H9 (cell line): ENCODE measurements around the gene CPT1B. TPM values are rescaled to one million over a fixed set of nuclear protein-coding genes. Genes with fewer than 3 reads are reported as not detected.

Experiments
- DNase-seq: peaks from one replicate; pipeline ENCODE4 v3.0.0-alpha.2; 2017
- H2AFZ ChIP-seq: one replicate; pipeline ENCODE4 v1.6.1; 2013; ENCODE audit warnings: mild to moderate bottlenecking, low read length, control low read depth, moderate library complexity
- H2AK5ac ChIP-seq: 2 replicates; pipeline ENCODE4 v1.6.1; 2013; ENCODE audit warnings: low read length, control low read depth, mixed read lengths; ENCODE audit not compliant: insufficient read length
- H2BK120ac ChIP-seq: one replicate; pipeline ENCODE4 v1.6.1; 2013; ENCODE audit warnings: low read depth, mild to moderate bottlenecking, low read length, control low read depth, inconsistent platforms; ENCODE audit not compliant: poor library complexity, severe bottlenecking
- H2BK12ac ChIP-seq: 2 replicates; pipeline ENCODE4 v1.6.1; 2013; ENCODE audit warnings: low read length, control low read depth, mixed read lengths, low read depth; ENCODE audit not compliant: insufficient read length
- H2BK15ac ChIP-seq: 2 replicates; pipeline ENCODE4 v1.6.1; 2013; ENCODE audit warnings: low read depth, low read length, control low read depth
- H2BK20ac ChIP-seq: one replicate; pipeline ENCODE4 v1.6.1; 2013; ENCODE audit warnings: low read depth, mild to moderate bottlenecking, low read length, control low read depth, inconsistent platforms; ENCODE audit not compliant: poor library complexity, severe bottlenecking
- H2BK5ac ChIP-seq: 2 replicates; pipeline ENCODE4 v1.6.1; 2013; ENCODE audit warnings: low read length, control low read depth, mixed read lengths; ENCODE audit not compliant: insufficient read length
- H3K14ac ChIP-seq: 2 replicates; pipeline ENCODE4 v1.6.1; 2013; ENCODE audit warnings: low read length, control low read depth; ENCODE audit not compliant: insufficient read depth
- H3K18ac ChIP-seq: 2 replicates; pipeline ENCODE4 v1.6.1; 2013; ENCODE audit warnings: low read depth, mild to moderate bottlenecking, mixed read lengths, low read length, control low read depth; ENCODE audit not compliant: insufficient read length
- H3K23ac ChIP-seq: 2 replicates; pipeline ENCODE4 v1.6.1; 2013; ENCODE audit warnings: low read length, control low read depth, mixed read lengths, low read depth; ENCODE audit not compliant: insufficient read length
- H3K23me2 ChIP-seq: 2 replicates; pipeline ENCODE4 v1.6.1; 2013; ENCODE audit warnings: low read depth, mild to moderate bottlenecking, mixed read lengths, low read length, control low read depth; ENCODE audit not compliant: insufficient read length, poor library complexity, severe bottlenecking
- H3K27ac ChIP-seq: 2 replicates; pipeline ENCODE4 v1.5.1; 2013; ENCODE audit warnings: low read length, control low read depth, mixed read lengths, low read depth; ENCODE audit not compliant: insufficient read length
- H3K27me3 ChIP-seq: 2 replicates; pipeline ENCODE4 v1.6.1; 2013; ENCODE audit warnings: low read length, control low read depth, inconsistent platforms; ENCODE audit not compliant: insufficient read depth
- H3K4ac ChIP-seq: 2 replicates; pipeline ENCODE4 v1.6.1; 2013; ENCODE audit warnings: low read depth, mild to moderate bottlenecking, control low read depth, inconsistent platforms, low read length, moderate library complexity
- H3K4me1 ChIP-seq: 2 replicates; pipeline ENCODE4 v1.6.1; 2013; ENCODE audit warnings: low read length, control low read depth, inconsistent platforms; ENCODE audit not compliant: insufficient read depth
- H3K4me2 ChIP-seq: 2 replicates; pipeline ENCODE4 v1.6.1; 2013; ENCODE audit warnings: low read length, control low read depth, mixed read lengths; ENCODE audit not compliant: insufficient read length, insufficient read depth
- H3K56ac ChIP-seq: 2 replicates; pipeline ENCODE4 v1.6.1; 2013; ENCODE audit warnings: low read depth, mild to moderate bottlenecking, mixed read lengths, low read length, control low read depth; ENCODE audit not compliant: insufficient read length
- H3K79me1 ChIP-seq: 2 replicates; pipeline ENCODE4 v1.6.1; 2013; ENCODE audit warnings: low read depth, mild to moderate bottlenecking, moderate library complexity, low read length, control low read depth, inconsistent platforms; ENCODE audit not compliant: insufficient read depth, poor library complexity, severe bottlenecking
- H3K79me2 ChIP-seq: 2 replicates; pipeline ENCODE4 v1.6.1; 2013; ENCODE audit warnings: low read length, control low read depth, inconsistent platforms; ENCODE audit not compliant: insufficient read depth
- H3K9ac ChIP-seq: 2 replicates; pipeline ENCODE4 v1.6.1; 2013; ENCODE audit warnings: low read length, control low read depth, mixed read lengths; ENCODE audit not compliant: insufficient read length; ENCODE audit errors: extremely low read depth
- H3K9me3 ChIP-seq: one replicate; pipeline ENCODE4 v1.6.1; 2013; ENCODE audit warnings: low read depth, low read length, inconsistent platforms; ENCODE audit not compliant: control insufficient read depth
- H3T11ph ChIP-seq: one replicate; pipeline ENCODE4 v1.6.1; 2013; ENCODE audit warnings: mild to moderate bottlenecking, low read length, control low read depth, inconsistent platforms
- H4K20me1 ChIP-seq: one replicate; pipeline ENCODE4 v1.6.1; 2013; ENCODE audit not compliant: control insufficient read depth, insufficient read length, insufficient read depth
- H4K5ac ChIP-seq: 2 replicates; pipeline ENCODE4 v1.6.1; 2013; ENCODE audit warnings: low read depth, mild to moderate bottlenecking, mixed read lengths, low read length, control low read depth; ENCODE audit not compliant: insufficient read length
- H4K8ac ChIP-seq: replicated peaks from 2 replicates; pipeline ENCODE4 v1.6.1; 2013; ENCODE audit warnings: low read length, control low read depth, mixed read lengths, low read depth; ENCODE audit not compliant: insufficient read length
- H4K91ac ChIP-seq: 2 replicates; pipeline ENCODE4 v1.6.1; 2013; ENCODE audit warnings: low read depth, mild to moderate bottlenecking, moderate library complexity, mixed read lengths, low read length, control low read depth; ENCODE audit not compliant: insufficient read length
- H3K27ac Mint-ChIP-seq, 3 experiments: 2 replicates in 2 of 3; 3 replicates in 1 of 3; pipeline ENCODE4 v1.8.0; 2020 to 2021; ENCODE audit warnings: mixed read lengths in 3 of 3, mild to moderate bottlenecking in 1 of 3, moderate library complexity in 1 of 3
- H3K27me3 Mint-ChIP-seq: 2 replicates; pipeline ENCODE4 v1.8.0; 2021; ENCODE audit warnings: low read depth, mild to moderate bottlenecking, moderate library complexity, mixed read lengths
- H3K36me3 Mint-ChIP-seq, 3 experiments: 2 replicates in 2 of 3; 3 replicates in 1 of 3; pipeline ENCODE4 v1.8.0; 2020 to 2021; ENCODE audit warnings: low read depth in 3 of 3, mixed read lengths in 3 of 3; ENCODE audit not compliant: insufficient read depth in 1 of 3
- H3K4me1 Mint-ChIP-seq, 2 experiments: 2 replicates each; pipeline ENCODE4 v1.8.0; 2020; ENCODE audit warnings: mixed read lengths in 2 of 2
- H3K4me3 Mint-ChIP-seq, 2 experiments: 2 replicates in 1 of 2; 3 replicates in 1 of 2; pipeline ENCODE4 v1.8.0; 2020 to 2021; ENCODE audit warnings: mild to moderate bottlenecking in 2 of 2, mixed read lengths in 2 of 2, moderate library complexity in 1 of 2
- H3K9me3 Mint-ChIP-seq, 2 experiments: 2 replicates in 1 of 2; 3 replicates in 1 of 2; pipeline ENCODE4 v1.8.0; 2020; ENCODE audit warnings: mild to moderate bottlenecking in 2 of 2, mixed read lengths in 2 of 2, moderate library complexity in 1 of 2
- CTCF ChIP-seq: fragments of 200-600 bp; sonication (generic); conservative IDR thresholded peaks from 3 replicates; pipeline ENCODE4 v1.8.0; 2021; ENCODE audit warnings: antibody characterized with exemption, mild to moderate bottlenecking
- WGBS: extraction: QIAGEN DNeasy Blood & Tissue Kit; methylation state at CpG from one replicate; pipeline ENCODE4 v1.1.7; 2013; ENCODE audit warnings: missing lambda C conversion rate, low lambda C conversion rate, mixed read lengths; ENCODE audit not compliant: insufficient read length; ENCODE audit errors: extremely low coverage; 5-methylcytosine and 5-hydroxymethylcytosine counted together
- total RNA-seq: library from RNA; stranded (reverse); gene quantifications from 2 replicates; pipeline ENCODE4 v1.2.1, GENCODE V29; 2021

Gene CPT1B
- total RNA-seq, 1 experiment from 2014 or later: 65.7 TPM

GRCh38 chr22:50595189-50595588 lies 17.0 kb upstream of the CPT1B start:
- no peaks in the 10 kb centered on the region; the same call in 1 of the 2 replicates for H3K4me1 ChIP-seq
- H2BK15ac ChIP-seq: no peak overlapping the region
- H3T11ph ChIP-seq: no peak overlapping the region
- DNase-seq: no peak
- TF ChIP-seq CTCF: no peak
- no peaks in the 10 kb centered on the region for H3K9me3 ChIP-seq
- H3K4me3 Mint-ChIP-seq: no peak overlapping the region
- H2BK12ac ChIP-seq: no peak overlapping the region
- no peak overlapping the region for H2AFZ ChIP-seq
- H3K23ac ChIP-seq: no peak overlapping the region
- no peaks in the 10 kb centered on the region for H3K79me1 ChIP-seq
- H2BK20ac ChIP-seq: no peak overlapping the region
- no peaks in the 10 kb centered on the region for H4K20me1 ChIP-seq
- WGBS: no CpG with 5 or more reads among the region's 3 CpGs
- no peaks in the 10 kb centered on the region for H3K79me2 ChIP-seq
- peaks cover 3% of the 10 kb centered on the region for H3K23me2 ChIP-seq
- no peaks in the 10 kb centered on the region for H3K36me3 Mint-ChIP-seq
- no peak overlapping the region for H4K91ac ChIP-seq
- H3K27ac ChIP-seq: no peak overlapping the region
- H3K56ac ChIP-seq: no peak overlapping the region
- no peak overlapping the region for H2BK120ac ChIP-seq
- no peak overlapping the region for H2BK5ac ChIP-seq
- H3K27ac Mint-ChIP-seq: no peak overlapping the region
- H3K4ac ChIP-seq: no peak overlapping the region
- H4K5ac ChIP-seq: no peak overlapping the region
- no peak overlapping the region for H3K9ac ChIP-seq
- no peak overlapping the region for H3K4me2 ChIP-seq
- peaks cover 46% of the 10 kb centered on the region for H3K27me3 Mint-ChIP-seq
- H4K8ac ChIP-seq: no peak overlapping the region
- peaks cover 4% of the 10 kb centered on the region in 2 experiments for H3K4me1 Mint-ChIP-seq
- H3K9me3 Mint-ChIP-seq: no peaks in the 10 kb centered on the region; a peak in 1 of 5 replicates
- H2AK5ac ChIP-seq: no peak overlapping the region
- no peak overlapping the region for H3K14ac ChIP-seq
- H3K18ac ChIP-seq: no peak overlapping the region
- H3K27me3 ChIP-seq: peaks cover 4% of the 10 kb centered on the region; the same call in 1 of the 2 replicates
